Testis (tissue), 2 donors: ENCODE results near the gene HDAC7.

ENCODE experiments used
- POLR2A ChIP-seq: fragments of 450-650 bp; IDR thresholded peaks from one replicate; pipeline ENCODE4 v1.6.1; 2017; ENCODE audit warnings: antibody characterized with exemption, mild to moderate bottlenecking, moderate library complexity
- TF ChIP-seq, protein P1 (sequence below), 3 experiments: fragments of 450-650 bp in 2 of 3; fragments of 200-600 bp in 1 of 3; sonication (generic) in 1 of 3; IDR thresholded peaks; one replicate each; pipeline ENCODE4 v1.5.1; 2016 to 2019; ENCODE audit warnings: antibody characterized with exemption in 3 of 3, mild to moderate bottlenecking in 2 of 3, moderate library complexity in 1 of 3

DNA sequence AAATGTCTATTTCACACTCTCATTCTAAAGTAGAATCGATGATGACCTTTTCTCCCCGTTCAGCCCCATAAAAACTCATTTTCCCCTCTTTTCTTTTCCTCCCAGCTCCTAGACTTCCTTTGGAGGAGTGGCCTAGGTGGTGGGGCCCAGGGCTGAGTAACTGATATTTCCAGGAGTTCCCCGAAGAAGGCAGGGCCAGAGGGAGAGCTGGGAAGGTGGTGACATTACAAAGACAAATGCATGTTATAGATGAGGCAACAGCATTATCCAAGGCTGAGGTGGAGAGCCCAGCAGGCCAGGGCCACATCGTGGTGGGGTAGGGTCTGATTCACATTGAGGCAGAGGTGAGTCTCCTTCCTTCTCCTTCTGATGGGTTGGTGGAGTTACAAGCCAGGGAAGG is 22.2 kb upstream of the HDAC7 start:
- TF ChIP-seq, protein P1, sequence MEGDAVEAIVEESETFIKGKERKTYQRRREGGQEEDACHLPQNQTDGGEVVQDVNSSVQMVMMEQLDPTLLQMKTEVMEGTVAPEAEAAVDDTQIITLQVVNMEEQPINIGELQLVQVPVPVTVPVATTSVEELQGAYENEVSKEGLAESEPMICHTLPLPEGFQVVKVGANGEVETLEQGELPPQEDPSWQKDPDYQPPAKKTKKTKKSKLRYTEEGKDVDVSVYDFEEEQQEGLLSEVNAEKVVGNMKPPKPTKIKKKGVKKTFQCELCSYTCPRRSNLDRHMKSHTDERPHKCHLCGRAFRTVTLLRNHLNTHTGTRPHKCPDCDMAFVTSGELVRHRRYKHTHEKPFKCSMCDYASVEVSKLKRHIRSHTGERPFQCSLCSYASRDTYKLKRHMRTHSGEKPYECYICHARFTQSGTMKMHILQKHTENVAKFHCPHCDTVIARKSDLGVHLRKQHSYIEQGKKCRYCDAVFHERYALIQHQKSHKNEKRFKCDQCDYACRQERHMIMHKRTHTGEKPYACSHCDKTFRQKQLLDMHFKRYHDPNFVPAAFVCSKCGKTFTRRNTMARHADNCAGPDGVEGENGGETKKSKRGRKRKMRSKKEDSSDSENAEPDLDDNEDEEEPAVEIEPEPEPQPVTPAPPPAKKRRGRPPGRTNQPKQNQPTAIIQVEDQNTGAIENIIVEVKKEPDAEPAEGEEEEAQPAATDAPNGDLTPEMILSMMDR (IDR thresholded peaks at IDR 0.05) = no peak
- no peak for TF ChIP-seq POLR2A
